SU-DHL-6 (cell line): Measurements from ENCODE around the gene SH3PXD2A.

ENCODE experiments used
- H2AFZ ChIP-seq: fragments of 200-600 bp; sonication (generic); 2 replicates; pipeline ENCODE4 v1.6.1; 2014; ENCODE audit warnings: low read depth, mild to moderate bottlenecking, moderate library complexity, mixed read lengths, antibody characterized with exemption, low read length; ENCODE audit not compliant: severe bottlenecking
- H3F3A ChIP-seq: fragments of 200-600 bp; shearing (Covaris generic); 2 replicates; pipeline ENCODE4 v1.6.0; 2016; ENCODE audit warnings: antibody characterized with exemption, mild to moderate bottlenecking; ENCODE audit not compliant: insufficient read depth
- H3K27ac ChIP-seq: fragments of 200-600 bp; sonication (generic); 2 replicates; pipeline ENCODE4 v1.5.1; 2016; ENCODE audit warnings: low read depth, mild to moderate bottlenecking, low read length, moderate library complexity, mixed read lengths
- H3K27me3 ChIP-seq: fragments of 200-600 bp; sonication (generic), shearing (Covaris generic); 2 replicates; pipeline ENCODE4 v1.6.0; 2014; ENCODE audit warnings: mild to moderate bottlenecking, low read length
- H3K36me3 ChIP-seq: fragments of 200-600 bp; sonication (generic); 2 replicates; pipeline ENCODE4 v1.6.1; 2014; ENCODE audit warnings: mild to moderate bottlenecking, low read length, mixed read lengths
- H3K4me2 ChIP-seq: fragments of 300-600, 200-600 bp; shearing (Covaris generic), sonication (generic); 2 replicates; pipeline ENCODE4 v1.6.0; 2014; ENCODE audit warnings: low read length, low read depth, mild to moderate bottlenecking; ENCODE audit not compliant: poor library complexity, severe bottlenecking
- H3K4me3 ChIP-seq: fragments of 200-600 bp; sonication (generic); 2 replicates; pipeline ENCODE4 v1.5.1; 2014; ENCODE audit warnings: antibody characterized with exemption, low read length, mild to moderate bottlenecking, mixed read lengths; ENCODE audit not compliant: insufficient read depth, poor library complexity, severe bottlenecking
- H3K79me2 ChIP-seq: fragments of 200-600 bp; sonication (generic); 2 replicates; pipeline ENCODE4 v1.6.1; 2014; ENCODE audit warnings: mild to moderate bottlenecking, low read length, moderate library complexity; ENCODE audit not compliant: insufficient read depth
- H3K9ac ChIP-seq: fragments of 200-600 bp; sonication (generic); 2 replicates; pipeline ENCODE4 v1.7.0; 2014; ENCODE audit warnings: mild to moderate bottlenecking, low read length
- H3K9me2 ChIP-seq: fragments of 200-600 bp; sonication (generic); replicated peaks from 2 replicates; pipeline ENCODE4 v1.6.1; 2014; ENCODE audit warnings: low read length; ENCODE audit not compliant: insufficient read depth
- H3K9me3 ChIP-seq: fragments of 200-600 bp; sonication (generic); 2 replicates; pipeline ENCODE4 v1.6.1; 2014; ENCODE audit warnings: low read length, mixed read lengths; ENCODE audit not compliant: insufficient read depth
- H4K20me1 ChIP-seq: fragments of 200-600 bp; sonication (generic); 2 replicates; pipeline ENCODE4 v1.6.1; 2014; ENCODE audit warnings: low read depth, mild to moderate bottlenecking, antibody characterized with exemption, low read length, moderate library complexity, mixed read lengths
- EZH2phosphoT487 ChIP-seq: fragments of 200-600 bp; sonication (generic), shearing (Covaris generic); conservative IDR thresholded peaks from 2 replicates; pipeline ENCODE4 v1.6.1; 2018; ENCODE audit warnings: mild to moderate bottlenecking, antibody characterized with exemption, low read length, moderate library complexity, mixed read lengths
- TF ChIP-seq, protein P1 (sequence below): fragments of 200-600 bp; sonication (generic); IDR thresholded peaks from one replicate; pipeline ENCODE4 v1.5.1; 2017; ENCODE audit warnings: antibody characterized with exemption, mild to moderate bottlenecking, low read length, moderate library complexity; ENCODE audit not compliant: insufficient read depth, poor library complexity, severe bottlenecking

The SH3PXD2A gene

DNA sequence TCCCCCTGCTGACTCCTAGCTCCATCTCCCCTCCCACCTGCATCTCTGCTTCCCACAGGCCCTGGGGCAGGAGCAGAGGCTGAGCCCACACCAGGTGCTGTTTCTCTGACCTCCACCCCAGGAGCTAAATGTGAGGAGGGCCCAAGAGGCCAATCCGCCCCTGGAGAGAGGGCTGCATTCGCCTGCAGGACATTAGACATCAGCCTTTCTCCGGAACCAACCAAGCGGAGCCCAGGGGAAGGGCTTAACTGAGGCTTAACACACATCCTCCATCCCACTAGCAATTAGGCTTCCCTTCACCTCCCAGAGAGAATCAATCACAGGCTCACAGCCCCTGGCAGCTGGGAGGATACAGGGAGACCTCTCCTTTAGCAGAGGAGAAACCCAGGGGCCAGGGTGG lies 50.5 kb downstream of the SH3PXD2A start:
- no peak overlapping the region for H3K4me2 ChIP-seq
- no peak overlapping the region for H3K27ac ChIP-seq
- H3K9ac ChIP-seq, result no peak overlapping the region
- TF ChIP-seq, protein P1, sequence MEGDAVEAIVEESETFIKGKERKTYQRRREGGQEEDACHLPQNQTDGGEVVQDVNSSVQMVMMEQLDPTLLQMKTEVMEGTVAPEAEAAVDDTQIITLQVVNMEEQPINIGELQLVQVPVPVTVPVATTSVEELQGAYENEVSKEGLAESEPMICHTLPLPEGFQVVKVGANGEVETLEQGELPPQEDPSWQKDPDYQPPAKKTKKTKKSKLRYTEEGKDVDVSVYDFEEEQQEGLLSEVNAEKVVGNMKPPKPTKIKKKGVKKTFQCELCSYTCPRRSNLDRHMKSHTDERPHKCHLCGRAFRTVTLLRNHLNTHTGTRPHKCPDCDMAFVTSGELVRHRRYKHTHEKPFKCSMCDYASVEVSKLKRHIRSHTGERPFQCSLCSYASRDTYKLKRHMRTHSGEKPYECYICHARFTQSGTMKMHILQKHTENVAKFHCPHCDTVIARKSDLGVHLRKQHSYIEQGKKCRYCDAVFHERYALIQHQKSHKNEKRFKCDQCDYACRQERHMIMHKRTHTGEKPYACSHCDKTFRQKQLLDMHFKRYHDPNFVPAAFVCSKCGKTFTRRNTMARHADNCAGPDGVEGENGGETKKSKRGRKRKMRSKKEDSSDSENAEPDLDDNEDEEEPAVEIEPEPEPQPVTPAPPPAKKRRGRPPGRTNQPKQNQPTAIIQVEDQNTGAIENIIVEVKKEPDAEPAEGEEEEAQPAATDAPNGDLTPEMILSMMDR, result no peak
- TF ChIP-seq EZH2phosphoT487, result no peak
- H3K27me3 ChIP-seq, result no peaks in the 10 kb centered on the region
- no peaks in the 10 kb centered on the region for H3K79me2 ChIP-seq
- no peaks in the 10 kb centered on the region for H3K9me2 ChIP-seq
- H2AFZ ChIP-seq, result no peak overlapping the region
- no peaks in the 10 kb centered on the region for H3K9me3 ChIP-seq
- H3F3A ChIP-seq, result no peaks in the 10 kb centered on the region
- H3K4me3 ChIP-seq, result no peak overlapping the region
- no peaks in the 10 kb centered on the region for H3K36me3 ChIP-seq
- H4K20me1 ChIP-seq, result no peaks in the 10 kb centered on the region

- H3K79me2 ChIP-seq, result no peaks in the 10 kb centered on the region
These were observed 51.4 kb downstream of the SH3PXD2A start for GRCh38 chr10:103803941-103804340.

GRCh38 chr10:103802637-103803353 lies 52.6 kb downstream of the SH3PXD2A start:
- no peaks in the 10 kb centered on the region for H3K9me3 ChIP-seq
- no peaks in the 10 kb centered on the region for H4K20me1 ChIP-seq
- no peak overlapping the region for H3K27ac ChIP-seq
- H3K4me3 ChIP-seq, result no peak overlapping the region
- no peaks in the 10 kb centered on the region for H3K9me2 ChIP-seq
- H3K4me2 ChIP-seq, result no peak overlapping the region
- H3K27me3 ChIP-seq, result no peaks in the 10 kb centered on the region
- no peaks in the 10 kb centered on the region for H3K36me3 ChIP-seq
- H3F3A ChIP-seq, result no peaks in the 10 kb centered on the region
- H3K9ac ChIP-seq, result no peak overlapping the region
- TF ChIP-seq EZH2phosphoT487, result no peak
- TF ChIP-seq, protein P1, result no peak
- H3K79me2 ChIP-seq, result no peaks in the 10 kb centered on the region
- no peak overlapping the region for H2AFZ ChIP-seq

More at GRCh38 chr10:103803941-103804340, 51.4 kb downstream of the SH3PXD2A start:
- Histone ChIP-seq H3K36me3 (no peaks in the 10 kb centered on the region), H3K9ac (no peak overlapping the region), H3F3A (no peaks in the 10 kb centered on the region), H3K4me3 (no peak overlapping the region), H3K27ac (no peak overlapping the region), H3K27me3 (no peaks in the 10 kb centered on the region), H4K20me1 (no peaks in the 10 kb centered on the region), H3K4me2 (no peak overlapping the region), H2AFZ (no peak overlapping the region), H3K9me3 (no peaks in the 10 kb centered on the region), H3K9me2 (no peaks in the 10 kb centered on the region)
- TF ChIP-seq, protein P1, result no peak
- no peak for TF ChIP-seq EZH2phosphoT487
